ENCODE data around the gene MYCL. TPM values are rescaled to one million over a fixed set of nuclear protein-coding genes. Genes with fewer than 3 reads are reported as not detected.
A peak's percentile ranks its signal among the peaks of the same experiment; 100 is the strongest.

The MYCL gene
- total and polyA plus RNA-seq, 2 of the 8 experiments (the other 6 are each of a cell fraction or from before 2014, with no cell fraction given), result 20.3 to 28.8 TPM

DNA sequence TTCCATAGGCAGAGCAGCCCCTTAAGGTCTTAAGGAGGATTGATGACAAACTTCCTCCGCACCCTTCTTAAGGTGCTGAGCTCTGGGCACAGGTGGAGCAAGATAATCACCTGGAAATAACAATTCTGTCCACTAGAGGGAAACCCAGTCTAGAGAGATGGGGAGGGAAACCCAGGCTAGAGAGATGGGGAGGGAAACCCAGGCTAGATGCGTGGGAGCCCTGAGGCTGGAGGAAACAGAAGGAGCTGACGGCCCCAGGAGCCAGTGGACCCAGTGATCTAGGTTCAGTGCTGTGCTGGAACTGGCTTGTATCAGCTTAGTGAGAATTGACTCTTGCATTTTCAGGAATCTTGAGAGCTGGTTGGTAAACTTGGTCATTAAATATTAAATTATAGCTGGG is 17.8 kb upstream of the MYCL start (continued):
- no peak for TF ChIP-seq CBX8 (IDR thresholded peaks at IDR 0.05; ENCODE audit: borderline replicate concordance, low read depth, low read length)
- TF ChIP-seq, protein P1, sequence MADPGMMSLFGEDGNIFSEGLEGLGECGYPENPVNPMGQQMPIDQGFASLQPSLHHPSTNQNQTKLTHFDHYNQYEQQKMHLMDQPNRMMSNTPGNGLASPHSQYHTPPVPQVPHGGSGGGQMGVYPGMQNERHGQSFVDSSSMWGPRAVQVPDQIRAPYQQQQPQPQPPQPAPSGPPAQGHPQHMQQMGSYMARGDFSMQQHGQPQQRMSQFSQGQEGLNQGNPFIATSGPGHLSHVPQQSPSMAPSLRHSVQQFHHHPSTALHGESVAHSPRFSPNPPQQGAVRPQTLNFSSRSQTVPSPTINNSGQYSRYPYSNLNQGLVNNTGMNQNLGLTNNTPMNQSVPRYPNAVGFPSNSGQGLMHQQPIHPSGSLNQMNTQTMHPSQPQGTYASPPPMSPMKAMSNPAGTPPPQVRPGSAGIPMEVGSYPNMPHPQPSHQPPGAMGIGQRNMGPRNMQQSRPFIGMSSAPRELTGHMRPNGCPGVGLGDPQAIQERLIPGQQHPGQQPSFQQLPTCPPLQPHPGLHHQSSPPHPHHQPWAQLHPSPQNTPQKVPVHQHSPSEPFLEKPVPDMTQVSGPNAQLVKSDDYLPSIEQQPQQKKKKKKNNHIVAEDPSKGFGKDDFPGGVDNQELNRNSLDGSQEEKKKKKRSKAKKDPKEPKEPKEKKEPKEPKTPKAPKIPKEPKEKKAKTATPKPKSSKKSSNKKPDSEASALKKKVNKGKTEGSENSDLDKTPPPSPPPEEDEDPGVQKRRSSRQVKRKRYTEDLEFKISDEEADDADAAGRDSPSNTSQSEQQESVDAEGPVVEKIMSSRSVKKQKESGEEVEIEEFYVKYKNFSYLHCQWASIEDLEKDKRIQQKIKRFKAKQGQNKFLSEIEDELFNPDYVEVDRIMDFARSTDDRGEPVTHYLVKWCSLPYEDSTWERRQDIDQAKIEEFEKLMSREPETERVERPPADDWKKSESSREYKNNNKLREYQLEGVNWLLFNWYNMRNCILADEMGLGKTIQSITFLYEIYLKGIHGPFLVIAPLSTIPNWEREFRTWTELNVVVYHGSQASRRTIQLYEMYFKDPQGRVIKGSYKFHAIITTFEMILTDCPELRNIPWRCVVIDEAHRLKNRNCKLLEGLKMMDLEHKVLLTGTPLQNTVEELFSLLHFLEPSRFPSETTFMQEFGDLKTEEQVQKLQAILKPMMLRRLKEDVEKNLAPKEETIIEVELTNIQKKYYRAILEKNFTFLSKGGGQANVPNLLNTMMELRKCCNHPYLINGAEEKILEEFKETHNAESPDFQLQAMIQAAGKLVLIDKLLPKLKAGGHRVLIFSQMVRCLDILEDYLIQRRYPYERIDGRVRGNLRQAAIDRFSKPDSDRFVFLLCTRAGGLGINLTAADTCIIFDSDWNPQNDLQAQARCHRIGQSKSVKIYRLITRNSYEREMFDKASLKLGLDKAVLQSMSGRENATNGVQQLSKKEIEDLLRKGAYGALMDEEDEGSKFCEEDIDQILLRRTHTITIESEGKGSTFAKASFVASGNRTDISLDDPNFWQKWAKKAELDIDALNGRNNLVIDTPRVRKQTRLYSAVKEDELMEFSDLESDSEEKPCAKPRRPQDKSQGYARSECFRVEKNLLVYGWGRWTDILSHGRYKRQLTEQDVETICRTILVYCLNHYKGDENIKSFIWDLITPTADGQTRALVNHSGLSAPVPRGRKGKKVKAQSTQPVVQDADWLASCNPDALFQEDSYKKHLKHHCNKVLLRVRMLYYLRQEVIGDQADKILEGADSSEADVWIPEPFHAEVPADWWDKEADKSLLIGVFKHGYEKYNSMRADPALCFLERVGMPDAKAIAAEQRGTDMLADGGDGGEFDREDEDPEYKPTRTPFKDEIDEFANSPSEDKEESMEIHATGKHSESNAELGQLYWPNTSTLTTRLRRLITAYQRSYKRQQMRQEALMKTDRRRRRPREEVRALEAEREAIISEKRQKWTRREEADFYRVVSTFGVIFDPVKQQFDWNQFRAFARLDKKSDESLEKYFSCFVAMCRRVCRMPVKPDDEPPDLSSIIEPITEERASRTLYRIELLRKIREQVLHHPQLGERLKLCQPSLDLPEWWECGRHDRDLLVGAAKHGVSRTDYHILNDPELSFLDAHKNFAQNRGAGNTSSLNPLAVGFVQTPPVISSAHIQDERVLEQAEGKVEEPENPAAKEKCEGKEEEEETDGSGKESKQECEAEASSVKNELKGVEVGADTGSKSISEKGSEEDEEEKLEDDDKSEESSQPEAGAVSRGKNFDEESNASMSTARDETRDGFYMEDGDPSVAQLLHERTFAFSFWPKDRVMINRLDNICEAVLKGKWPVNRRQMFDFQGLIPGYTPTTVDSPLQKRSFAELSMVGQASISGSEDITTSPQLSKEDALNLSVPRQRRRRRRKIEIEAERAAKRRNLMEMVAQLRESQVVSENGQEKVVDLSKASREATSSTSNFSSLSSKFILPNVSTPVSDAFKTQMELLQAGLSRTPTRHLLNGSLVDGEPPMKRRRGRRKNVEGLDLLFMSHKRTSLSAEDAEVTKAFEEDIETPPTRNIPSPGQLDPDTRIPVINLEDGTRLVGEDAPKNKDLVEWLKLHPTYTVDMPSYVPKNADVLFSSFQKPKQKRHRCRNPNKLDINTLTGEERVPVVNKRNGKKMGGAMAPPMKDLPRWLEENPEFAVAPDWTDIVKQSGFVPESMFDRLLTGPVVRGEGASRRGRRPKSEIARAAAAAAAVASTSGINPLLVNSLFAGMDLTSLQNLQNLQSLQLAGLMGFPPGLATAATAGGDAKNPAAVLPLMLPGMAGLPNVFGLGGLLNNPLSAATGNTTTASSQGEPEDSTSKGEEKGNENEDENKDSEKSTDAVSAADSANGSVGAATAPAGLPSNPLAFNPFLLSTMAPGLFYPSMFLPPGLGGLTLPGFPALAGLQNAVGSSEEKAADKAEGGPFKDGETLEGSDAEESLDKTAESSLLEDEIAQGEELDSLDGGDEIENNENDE (IDR thresholded peaks at IDR 0.05; ENCODE audit: insufficient replicate concordance, low read length), result no peak
- no peak for TF ChIP-seq FOSL1 (IDR thresholded peaks at IDR 0.05; ENCODE audit: insufficient read depth, low read depth, low read length)
- TF ChIP-seq RNF2 (IDR thresholded peaks at IDR 0.05; ENCODE audit: borderline replicate concordance, low read depth, low read length, missing control alignments, poor library complexity, severe bottlenecking), result no peak
- peak; percentile 91 to 96 for TF ChIP-seq RAD21 (IDR thresholded peaks at IDR 0.05 in 1 of 2, conservative IDR thresholded peaks at IDR 0.05 in 1 of 2; ENCODE audit: low read depth in 2 of 2, low read length in 2 of 2)

All from H1 (cell line).